Measurements from ENCODE around the gene ABCB8. TPM values are rescaled to one million over a fixed set of nuclear protein-coding genes. Genes with fewer than 3 reads are reported as not detected.

ABCB8 gene
- total and polyA plus RNA-seq, 9 of the 15 experiments (the other 6 are each of a cell fraction or from before 2014, with no cell fraction given), result 7.6 to 106 (median 36.3) TPM

DNA sequence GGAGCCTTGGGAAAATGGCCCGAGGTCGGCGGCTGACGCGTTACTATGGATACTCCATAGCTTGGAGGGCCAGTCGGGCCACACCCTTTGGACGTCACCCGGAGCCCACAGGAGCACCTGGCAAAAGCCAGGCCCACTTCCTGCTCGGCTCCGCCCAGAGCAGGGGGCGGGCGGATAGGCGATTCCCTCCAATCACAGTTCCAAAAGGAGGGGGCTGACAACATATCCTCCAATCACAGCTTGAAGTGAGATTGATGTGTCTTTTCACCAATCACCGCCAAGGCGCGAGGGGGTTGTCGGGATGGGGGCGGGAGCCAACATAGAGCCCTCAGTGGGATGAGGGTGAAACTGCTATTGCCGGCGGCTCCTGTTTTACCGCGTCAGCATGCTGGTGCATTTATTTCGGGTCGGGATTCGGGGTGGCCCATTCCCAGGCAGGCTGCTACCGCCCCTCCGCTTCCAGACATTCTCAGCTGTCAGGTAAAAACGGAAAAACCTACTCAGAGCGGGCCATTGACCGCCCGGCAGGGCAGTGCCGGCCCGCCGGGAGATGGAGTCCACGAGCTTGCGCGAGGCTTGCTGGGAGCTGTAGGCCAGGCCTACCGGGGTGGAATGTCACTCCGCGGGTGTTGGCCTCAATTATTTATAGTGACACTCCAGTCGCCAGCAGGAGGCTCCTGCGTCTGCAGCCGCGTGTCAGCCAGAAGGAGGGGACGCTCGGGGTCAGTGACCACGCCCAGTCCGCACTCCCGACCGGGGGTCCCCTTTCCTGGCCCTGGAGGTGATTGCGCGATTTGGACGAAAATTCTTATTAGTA, at the start of gene ABCB8 (continued):
- peak; percentile 92 for TF ChIP-seq MGA (IDR thresholded peaks at IDR 0.05)
- no peak for TF ChIP-seq NCOA6 (IDR thresholded peaks at IDR 0.05)
- TF ChIP-seq CCNT2 (IDR thresholded peaks at IDR 0.05; ENCODE audit: borderline replicate concordance, extremely low read depth, insufficient read length, low read depth, low read length), result peak; percentile 79
- no peak for TF ChIP-seq ZNF282 (CRISPR knock-in tag; IDR thresholded peaks at IDR 0.05)
- TF ChIP-seq PHB (CRISPR knock-in tag; IDR thresholded peaks at IDR 0.05), result no peak
- TF ChIP-seq MTF1 (CRISPR knock-in tag; IDR thresholded peaks at IDR 0.05; ENCODE audit: borderline replicate concordance), result no peak
- TF ChIP-seq ZNF436 (CRISPR knock-in tag; IDR thresholded peaks at IDR 0.05), result no peak
- TF ChIP-seq CBX8 (IDR thresholded peaks at IDR 0.05; ENCODE audit: borderline replicate concordance, extremely low read depth, low read depth, low read length, poor library complexity, severe bottlenecking), result no peak
- TF ChIP-seq ESRRB (CRISPR knock-in tag; IDR thresholded peaks at IDR 0.05; ENCODE audit: borderline replicate concordance), result no peak
- TF ChIP-seq ZNF146 (CRISPR knock-in tag; IDR thresholded peaks at IDR 0.05; ENCODE audit: unreplicated experiment), result no peak
- peak; percentile 54 to 82 for TF ChIP-seq FOXK2 (conservative IDR thresholded peaks at IDR 0.05 in 1 of 2, IDR thresholded peaks at IDR 0.05 in 1 of 2; ENCODE audit: low read depth in 2 of 2)
- TF ChIP-seq ZNF174 (CRISPR knock-in tag; IDR thresholded peaks at IDR 0.05), result no peak
- TF ChIP-seq MAFG (tag; conservative IDR thresholded peaks at IDR 0.05), result peak; percentile 43
- TF ChIP-seq FOXJ3 (CRISPR knock-in tag; IDR thresholded peaks at IDR 0.05), result no peak
- TF ChIP-seq PML (IDR thresholded peaks at IDR 0.05; ENCODE audit: low read length), result no peak
- TF ChIP-seq SREBF2 (CRISPR knock-in tag; IDR thresholded peaks at IDR 0.05), result peak; percentile 18; the same call in 1 of the 2 replicates

Data from K562 (cell line).